CD4-positive, alpha-beta T cell treated with Interleukin-1 beta for 1 hour (primary cell): ENCODE measurements around the gene UBA52.
A peak's percentile ranks its signal among the peaks of the same experiment; 100 is the strongest.
"Not testable (repeated sequence)": the region's sequence is repeated elsewhere in the genome, so short reads cannot be mapped to it uniquely, and the experiment has no call there.

Source experiments
- DNase-seq, 2 donors: peaks; one replicate each; pipeline ENCODE4 v3.0.0-alpha.2; 2020 to 2022

UBA52 gene

DNA sequence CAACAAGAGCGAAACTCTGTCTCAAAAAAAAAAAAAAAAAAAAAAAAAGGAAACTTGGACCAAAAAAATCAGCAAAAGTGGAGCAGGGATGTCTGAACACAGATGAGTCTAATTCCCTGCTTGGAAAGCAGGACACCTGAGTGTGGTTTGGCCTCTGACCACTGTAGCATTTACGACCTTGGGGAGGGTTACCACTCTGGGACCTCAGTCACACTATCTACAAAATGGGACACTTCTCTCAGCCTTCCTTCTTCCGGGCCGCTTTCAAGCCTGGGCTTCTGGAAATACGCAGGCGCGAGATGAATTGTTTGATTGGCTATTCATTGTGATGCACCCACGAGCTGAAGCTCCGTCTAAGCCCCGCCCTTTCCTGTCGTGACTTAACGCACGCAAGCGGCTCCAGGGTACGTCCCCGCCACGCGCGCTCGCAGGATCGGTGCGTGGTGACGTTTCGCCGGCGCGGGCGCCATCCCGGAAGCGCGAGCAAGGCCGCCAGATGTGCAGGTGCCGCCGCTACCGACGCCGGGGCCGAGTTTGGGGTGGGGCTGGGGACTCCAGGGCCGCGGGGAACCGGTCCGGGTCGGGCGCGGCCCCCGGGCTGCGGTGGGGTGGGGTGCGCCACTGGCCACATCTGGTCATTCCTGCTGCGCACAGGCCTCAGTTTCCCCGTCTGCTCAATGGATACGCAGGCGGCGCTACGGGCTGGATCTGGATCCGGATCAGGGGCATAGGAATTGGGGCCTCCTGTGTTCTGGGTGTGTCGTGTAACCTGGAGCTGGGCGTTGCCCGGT, 14.1 kb upstream of the UBA52 start, which contains the start of gene KXD1:
Gene KXD1 (plus strand): TSS at position 460 of the 791 bp plus-strand sequence. CDS start 4,187 bp downstream, outside the sequence.
- peak; percentile 99 for DNase-seq

DNA sequence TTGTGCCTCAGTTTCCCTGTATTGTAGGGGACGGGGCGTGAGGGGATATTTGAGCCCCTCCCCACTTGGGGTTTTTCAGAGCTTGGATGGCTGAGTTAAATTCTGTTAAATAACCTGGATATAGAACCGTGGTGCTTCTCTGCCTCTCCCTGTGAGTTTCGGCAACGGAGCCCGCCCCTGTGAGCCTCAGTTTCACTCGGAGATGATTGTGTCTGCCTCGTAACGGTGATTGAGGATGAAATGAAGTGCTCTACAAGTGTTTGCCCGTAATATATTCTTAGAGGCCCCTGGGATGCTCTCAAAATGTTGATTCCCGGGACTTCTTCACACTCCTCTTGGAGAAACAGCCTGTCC, 13.5 kb upstream of the UBA52 start:
- DNase-seq, result peak in 1 of 2 donors; percentile 25

GRCh38 chr19:18558604-18559003, 13.1 kb upstream of the UBA52 start:
- DNase-seq, result no peak

DNA sequence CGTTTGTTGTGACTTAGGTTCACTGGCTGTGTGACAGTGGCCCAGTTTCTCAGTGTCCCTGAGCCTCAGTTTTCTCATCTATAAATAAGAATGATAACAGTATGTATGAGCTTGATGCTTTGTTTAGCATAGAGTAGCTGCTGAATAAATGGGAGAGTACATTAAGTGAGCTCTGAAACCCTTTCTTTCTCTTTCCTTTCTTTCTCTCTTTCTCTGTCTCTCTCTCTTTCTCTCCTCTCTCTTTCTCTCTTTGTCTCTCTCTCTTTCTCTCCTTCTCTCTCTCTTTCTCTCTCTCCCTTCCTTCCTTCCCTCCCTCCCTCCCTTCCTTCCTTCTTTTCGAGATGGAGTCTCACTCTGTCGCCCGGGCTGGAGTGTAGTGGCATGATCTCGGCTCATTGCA, 12.0 kb upstream of the UBA52 start:
- no peak for DNase-seq

- no peak for DNase-seq
Measured at GRCh38 chr19:18562086-18562485, 9.6 kb upstream of the UBA52 start.

DNA sequence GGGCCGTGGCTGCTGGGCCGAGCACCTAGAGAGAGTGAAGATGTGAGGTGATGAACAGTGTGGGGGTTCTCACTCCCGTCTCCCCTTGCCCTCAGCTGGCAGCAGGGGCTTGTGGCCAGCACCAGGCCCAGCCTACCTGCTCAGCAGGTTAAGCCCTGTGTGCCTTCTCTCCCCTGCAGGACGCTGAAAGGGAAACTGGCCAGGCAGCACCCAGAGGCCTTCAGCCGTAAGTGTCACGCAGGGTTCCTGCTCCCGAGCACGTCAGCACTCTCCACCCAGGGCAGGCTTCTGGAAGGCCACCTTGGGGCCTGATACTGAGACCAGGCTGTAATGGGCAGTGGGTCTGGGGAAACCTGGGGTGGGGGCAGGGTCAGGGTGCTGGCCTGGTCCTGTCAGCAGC, 4.7 kb upstream of the UBA52 start:
- DNase-seq, result no peak

- no peak for DNase-seq
Measured at GRCh38 chr19:18568367-18568766, 3.3 kb upstream of the UBA52 start.

DNA sequence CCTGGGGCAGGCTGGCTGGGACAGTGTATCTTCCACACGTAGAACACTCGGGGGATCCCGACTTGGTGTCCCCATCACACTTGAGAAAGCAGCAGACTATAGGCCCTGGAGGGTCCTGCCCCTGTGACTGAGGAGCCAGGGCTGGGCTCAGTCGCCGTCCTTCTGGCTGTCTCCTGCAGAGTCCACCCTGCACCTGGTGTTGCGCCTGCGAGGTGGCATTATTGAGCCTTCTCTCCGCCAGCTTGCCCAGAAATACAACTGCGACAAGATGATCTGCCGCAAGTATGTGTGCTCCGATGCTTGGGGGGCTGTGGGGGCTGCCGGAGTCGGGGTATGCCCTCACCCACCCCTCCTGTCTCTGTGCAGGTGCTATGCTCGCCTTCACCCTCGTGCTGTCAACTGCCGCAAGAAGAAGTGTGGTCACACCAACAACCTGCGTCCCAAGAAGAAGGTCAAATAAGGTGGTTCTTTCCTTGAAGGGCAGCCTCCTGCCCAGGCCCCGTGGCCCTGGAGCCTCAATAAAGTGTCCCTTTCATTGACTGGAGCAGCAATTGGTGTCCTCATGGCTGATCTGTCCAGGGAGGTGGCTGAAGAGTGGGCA, 3.1 kb downstream of the UBA52 start:
- DNase-seq, result no peak

DNA sequence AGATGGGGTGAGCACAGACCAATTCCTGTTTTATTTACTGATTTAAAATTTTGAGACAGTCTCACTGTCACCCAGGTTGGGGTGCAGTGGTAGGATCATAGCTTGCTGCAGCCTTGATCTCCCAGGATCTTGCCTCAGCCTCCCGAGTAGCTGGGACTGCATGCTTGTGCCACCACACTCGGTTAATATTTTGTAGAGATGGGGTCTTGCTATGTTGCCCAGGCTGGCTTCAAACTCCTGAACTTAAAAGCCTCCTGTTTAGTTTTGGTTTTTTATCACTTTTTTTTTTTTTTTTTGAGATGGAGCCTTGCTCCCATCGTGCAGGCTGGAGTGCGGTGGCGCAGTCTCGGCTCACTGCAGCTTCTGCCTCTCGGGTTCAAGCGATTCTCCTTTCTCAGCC, 4.7 kb downstream of the UBA52 start:
- DNase-seq, result no peak

DNA sequence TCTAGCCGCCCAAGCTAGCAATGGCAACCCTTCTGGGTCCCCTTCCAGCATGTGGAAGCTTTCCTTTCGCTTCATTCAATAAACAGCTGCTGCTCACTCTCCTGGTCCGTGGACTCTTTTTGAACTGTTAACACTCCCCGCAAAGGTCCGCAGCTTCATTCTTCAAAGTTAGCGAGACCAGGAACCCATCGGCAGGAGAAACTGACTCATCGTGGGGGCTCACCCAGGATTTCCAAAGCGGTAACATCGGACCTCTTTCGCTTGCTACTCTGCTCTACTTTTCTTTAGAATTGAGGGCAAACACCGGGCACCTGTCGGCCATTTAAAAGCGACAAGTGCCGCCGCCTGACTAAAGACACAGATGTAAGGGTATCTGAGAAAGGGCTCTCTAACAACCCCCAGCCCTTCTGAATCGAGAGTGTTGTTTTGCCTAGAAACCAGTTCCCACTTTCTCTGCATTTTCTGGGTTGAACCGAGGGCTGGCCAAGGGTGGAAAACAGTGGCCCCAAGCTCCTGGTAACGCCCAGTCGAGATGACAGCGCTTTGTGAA, 5.8 kb downstream of the UBA52 start:
- no peak for DNase-seq

- DNase-seq, result no peak
Measured at GRCh38 chr19:18580311-18580710, 8.7 kb downstream of the UBA52 start.

DNA sequence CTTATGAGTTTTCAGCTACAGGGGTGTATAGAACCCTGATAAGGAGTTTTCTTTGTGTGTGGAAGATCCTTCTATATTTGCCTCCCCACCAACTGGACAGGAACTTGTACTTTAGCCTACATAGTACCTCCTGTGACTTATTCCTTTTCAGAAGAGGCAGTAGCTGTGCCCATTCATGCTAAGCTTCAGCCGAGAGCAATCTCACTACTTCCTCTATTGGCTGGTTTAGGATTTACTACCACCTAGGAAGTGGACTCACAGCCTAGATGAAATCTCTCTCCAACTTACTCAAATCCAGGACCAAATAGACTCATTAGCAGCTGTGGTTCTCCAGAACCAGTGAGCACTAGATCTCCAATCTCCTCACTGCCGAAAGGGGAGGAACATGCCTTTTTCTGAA, 14.6 kb downstream of the UBA52 start:
- DNase-seq, result no peak

DNA sequence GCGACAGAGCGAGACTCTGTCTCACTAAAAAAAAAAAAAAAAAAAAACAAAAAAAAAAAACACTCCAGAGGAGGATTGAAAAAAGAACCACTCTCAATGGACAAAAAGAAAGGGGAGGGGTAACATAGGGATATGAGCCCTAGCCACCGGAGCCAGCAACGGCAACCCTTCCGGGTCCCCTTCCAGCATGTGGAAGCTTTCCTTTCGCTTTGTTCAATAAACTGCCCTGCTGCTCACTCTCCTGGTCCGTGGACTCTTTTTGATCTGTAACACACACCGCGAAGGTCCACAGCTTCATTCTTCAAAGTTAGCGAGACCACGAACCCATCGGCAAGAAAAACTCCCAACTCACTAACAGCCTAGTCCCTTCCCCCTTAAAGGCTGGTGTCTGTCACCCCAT, 15.9 kb downstream of the UBA52 start:
- DNase-seq, result no peak

- DNase-seq, result no peak
Measured at GRCh38 chr19:18587962-18588610, 16.4 kb downstream of the UBA52 start.

GRCh38 chr19:18588611-18589379, 17.1 kb downstream of the UBA52 start, which contains the start of gene REX1BD:
Gene REX1BD (plus strand): TSS chr19:18588798. CDS start chr19:18588802, 4 bp downstream.
- peak; percentile 86 to 88 for DNase-seq

DNA sequence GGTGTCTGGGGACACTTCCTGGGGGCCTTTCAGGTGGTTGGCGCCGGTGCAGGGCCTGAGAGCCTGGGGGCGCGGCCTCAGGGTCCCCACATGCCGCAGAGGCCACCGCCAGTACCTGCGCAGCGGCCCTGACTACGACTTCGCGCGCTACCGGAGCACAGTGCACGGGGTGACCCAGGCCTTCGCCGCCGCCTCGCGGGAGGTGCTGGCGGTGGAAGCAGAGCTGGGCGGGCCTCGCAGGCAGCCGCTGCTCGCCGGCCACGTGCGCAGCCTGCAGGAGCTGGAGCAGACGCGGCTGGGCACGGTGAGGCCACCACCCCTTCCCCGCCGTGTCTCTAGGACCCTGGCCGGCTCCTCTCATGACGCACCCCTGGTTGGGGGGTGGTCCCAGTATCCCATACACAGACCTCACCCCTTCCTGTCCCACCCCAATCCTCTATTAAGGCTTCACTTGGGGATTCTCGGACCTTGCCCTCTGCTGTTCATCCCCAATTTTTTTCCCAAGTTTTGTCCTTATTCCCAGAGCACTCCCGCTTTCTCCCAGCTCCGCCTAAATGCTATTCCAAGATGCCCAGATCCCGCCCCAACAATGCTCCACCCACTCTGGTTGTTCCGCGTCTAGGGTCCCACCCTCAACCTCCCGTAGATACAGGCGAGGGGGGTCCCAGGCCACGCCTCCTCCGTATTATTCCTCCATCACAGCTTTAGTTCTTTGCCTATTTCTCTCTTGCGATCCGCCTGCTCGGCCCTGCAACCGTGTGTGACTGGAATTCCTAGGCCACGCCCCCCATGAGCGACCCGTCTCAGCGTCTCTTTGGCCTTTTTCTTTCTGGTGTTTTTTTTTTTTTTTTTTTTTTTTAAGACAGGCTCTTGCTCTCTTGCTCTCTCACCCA, 18.0 kb downstream of the UBA52 start:
- peak; percentile 71 to 76 for DNase-seq

GRCh38 chr19:18590273-18591272, 18.9 kb downstream of the UBA52 start:
- DNase-seq, result peak; percentile 19 to 40

- no peak for DNase-seq
Measured at GRCh38 chr19:18591735-18592385, 20.2 kb downstream of the UBA52 start.

GRCh38 chr19:18592732-18593131, 21.1 kb downstream of the UBA52 start:
- not testable (repeated sequence) for DNase-seq
